Sigmoid colon (tissue), 7 donors: ENCODE data around the gene SLC7A14. TPM values are rescaled to one million over a fixed set of nuclear protein-coding genes. Genes with fewer than 3 reads are reported as not detected.

Experiments used
- DNase-seq: peaks from one replicate; pipeline ENCODE4 v3.0.0-alpha.2; 2019
- H3K27ac ChIP-seq, 4 donors: fragments of 200-600 bp; sonication (generic); one replicate each; pipeline ENCODE4 v1.5.1; 2016 to 2019; ENCODE audit warnings: mild to moderate bottlenecking in 1 of 4
- H3K27me3 ChIP-seq, 3 donors: fragments of 200-600 bp; sonication (generic); one replicate each; pipeline ENCODE4 v1.5.1; 2019; ENCODE audit warnings: mild to moderate bottlenecking in 1 of 3
- H3K36me3 ChIP-seq, 4 donors: fragments of 200-600 bp; sonication (generic); one replicate each; pipeline ENCODE4 v1.5.1; 2016 to 2019
- H3K4me1 ChIP-seq, 4 donors: fragments of 200-600 bp; sonication (generic); one replicate each; pipeline ENCODE4 v1.5.1; 2017 to 2019
- H3K4me3 ChIP-seq, 4 donors: fragments of 200-600 bp; sonication (generic); one replicate each; pipeline ENCODE4 v1.5.1; 2017 to 2019; ENCODE audit warnings: mild to moderate bottlenecking in 2 of 4, moderate library complexity in 1 of 4
- H3K9me3 ChIP-seq, 4 donors: fragments of 200-600 bp in 3 of 4; sonication (generic) in 3 of 4; one replicate each; pipeline versions ENCODE4 v1.5.1 to v1.6.1; 2013 to 2019
- EP300 ChIP-seq, 4 donors: sonication (generic); formaldehyde crosslinking; IDR thresholded peaks; one replicate each; pipeline ENCODE4 v1.6.1; 2017; ENCODE audit warnings: antibody characterized with exemption in 4 of 4
- POLR2A ChIP-seq, 2 donors: fragments of 450-650 bp; IDR thresholded peaks; one replicate each; pipeline ENCODE4 v1.6.1; 2016; ENCODE audit warnings: antibody characterized with exemption in 2 of 2, mild to moderate bottlenecking in 2 of 2, moderate library complexity in 2 of 2
- POLR2AphosphoS5 ChIP-seq, 4 donors: sonication (generic); formaldehyde crosslinking; IDR thresholded peaks; one replicate each; pipeline ENCODE4 v1.6.1; 2017; ENCODE audit warnings: antibody characterized with exemption in 4 of 4
- WGBS, 2 donors: extraction: QIAGEN DNeasy Blood & Tissue Kit; methylation state at CpG; one replicate each; pipeline ENCODE4 v1.1.7; 2013; 5-methylcytosine and 5-hydroxymethylcytosine counted together
- intact Hi-C: fragments of 100-400 bp; cut with DNase I; formaldehyde crosslinking; loops from one replicate; pipeline ENCODE4 v1.15.1; 2023
- polyA plus RNA-seq, 3 donors: library from polyadenylated mRNA; stranded (reverse); fragments of 200-250 nt; gene quantifications; one replicate each; pipeline ENCODE4 v1.2.3, GENCODE V29; 2013
- total RNA-seq, 4 donors: library from RNA; depleted of rRNA; stranded (reverse); fragments of >200 nt; gene quantifications; one replicate each; pipeline ENCODE4 v1.1.0, GENCODE V29; 2016
- TF ChIP-seq, protein P1 (sequence below), 4 experiments: fragments of 450-650 bp in 3 of 4; fragments of 200-600 bp in 1 of 4; IDR thresholded peaks; one replicate each; pipeline ENCODE4 v1.5.1; 2016 to 2019; ENCODE audit warnings: antibody characterized with exemption in 4 of 4, mild to moderate bottlenecking in 3 of 4, moderate library complexity in 2 of 4
- donor health status: healthy with polysubstance abuse.
- donor health status: Bipolar disorder and iron deficiency.
- donor health status: healthy.

The SLC7A14 gene
- total and polyA plus RNA-seq, 7 donors, result 0.79 to 3.9 (median 2.8) TPM; not detected in 2

- Histone ChIP-seq H3K4me1 (no peaks in the 10 kb centered on the region), H3K27ac (no peak overlapping the region), H3K27me3 (no peaks in the 10 kb centered on the region), H3K36me3 (no peaks in the 10 kb centered on the region), H3K4me3 (no peak overlapping the region), H3K9me3 (no peaks in the 10 kb centered on the region)
- no peak for DNase-seq
- intact Hi-C loops, result no loop called here
- TF ChIP-seq, protein P1, sequence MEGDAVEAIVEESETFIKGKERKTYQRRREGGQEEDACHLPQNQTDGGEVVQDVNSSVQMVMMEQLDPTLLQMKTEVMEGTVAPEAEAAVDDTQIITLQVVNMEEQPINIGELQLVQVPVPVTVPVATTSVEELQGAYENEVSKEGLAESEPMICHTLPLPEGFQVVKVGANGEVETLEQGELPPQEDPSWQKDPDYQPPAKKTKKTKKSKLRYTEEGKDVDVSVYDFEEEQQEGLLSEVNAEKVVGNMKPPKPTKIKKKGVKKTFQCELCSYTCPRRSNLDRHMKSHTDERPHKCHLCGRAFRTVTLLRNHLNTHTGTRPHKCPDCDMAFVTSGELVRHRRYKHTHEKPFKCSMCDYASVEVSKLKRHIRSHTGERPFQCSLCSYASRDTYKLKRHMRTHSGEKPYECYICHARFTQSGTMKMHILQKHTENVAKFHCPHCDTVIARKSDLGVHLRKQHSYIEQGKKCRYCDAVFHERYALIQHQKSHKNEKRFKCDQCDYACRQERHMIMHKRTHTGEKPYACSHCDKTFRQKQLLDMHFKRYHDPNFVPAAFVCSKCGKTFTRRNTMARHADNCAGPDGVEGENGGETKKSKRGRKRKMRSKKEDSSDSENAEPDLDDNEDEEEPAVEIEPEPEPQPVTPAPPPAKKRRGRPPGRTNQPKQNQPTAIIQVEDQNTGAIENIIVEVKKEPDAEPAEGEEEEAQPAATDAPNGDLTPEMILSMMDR (IDR thresholded peaks at IDR 0.05), result no peak
- TF ChIP-seq EP300 (IDR thresholded peaks at IDR 0.05) (no peak), POLR2A (IDR thresholded peaks at IDR 0.05) (no peak), POLR2AphosphoS5 (IDR thresholded peaks at IDR 0.05) (no peak)
These were observed 27.4 kb downstream of the SLC7A14 start for GRCh38 chr3:170558427-170558826.

DNA sequence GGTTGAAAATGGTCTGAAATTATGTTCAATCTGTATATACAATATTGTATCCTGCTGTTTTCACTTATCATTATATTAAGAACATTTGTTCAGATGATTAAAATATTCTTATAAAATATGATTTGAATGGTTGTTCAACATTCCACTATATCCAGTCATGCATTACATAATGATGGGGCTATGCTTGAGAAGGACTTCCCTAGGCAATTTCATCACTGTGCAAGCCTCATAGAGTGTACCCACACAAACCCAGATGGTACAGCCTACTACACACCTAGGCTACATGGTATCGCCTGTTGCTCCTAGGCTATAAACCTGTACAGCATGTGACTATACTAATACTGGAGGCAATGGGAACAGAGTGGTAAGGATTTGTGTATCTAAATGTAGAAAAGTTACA is 30.5 kb downstream of the SLC7A14 start:
- intact Hi-C loops, result no loop called here
- Histone ChIP-seq H3K36me3 (no peaks in the 10 kb centered on the region), H3K4me3 (no peak overlapping the region), H3K27me3 (no peaks in the 10 kb centered on the region), H3K9me3 (no peaks in the 10 kb centered on the region), H3K4me1 (no peaks in the 10 kb centered on the region), H3K27ac (no peak overlapping the region)
- WGBS, 2 donors, result 96 to 97% methylated on average over 1 of the region's 1 CpG
- DNase-seq, result no peak
- no peak for TF ChIP-seq POLR2A (IDR thresholded peaks at IDR 0.05)
- TF ChIP-seq POLR2AphosphoS5 (IDR thresholded peaks at IDR 0.05), result no peak
- TF ChIP-seq, protein P1 (IDR thresholded peaks at IDR 0.05), result no peak
- no peak for TF ChIP-seq EP300 (IDR thresholded peaks at IDR 0.05)

- no peaks in the 10 kb centered on the region for H3K27me3 ChIP-seq
- no peak overlapping the region for H3K4me3 ChIP-seq
- H3K4me1 ChIP-seq, result no peaks in the 10 kb centered on the region
- no peak for DNase-seq
- intact Hi-C loops, result no loop called here
- H3K27ac ChIP-seq, result no peak overlapping the region
- no peaks in the 10 kb centered on the region for H3K36me3 ChIP-seq
- no peaks in the 10 kb centered on the region for H3K9me3 ChIP-seq
- TF ChIP-seq, protein P1 (IDR thresholded peaks at IDR 0.05), result no peak
- TF ChIP-seq POLR2A (IDR thresholded peaks at IDR 0.05) (no peak), EP300 (IDR thresholded peaks at IDR 0.05) (no peak), POLR2AphosphoS5 (IDR thresholded peaks at IDR 0.05) (no peak)
- WGBS, 2 donors, result 61 to 72% methylated on average over 4 of the region's 4 CpGs
These were observed 31.8 kb downstream of the SLC7A14 start for GRCh38 chr3:170553788-170554757.

GRCh38 chr3:170551252-170551651 is 34.6 kb downstream of the SLC7A14 start:
- Histone ChIP-seq H3K4me3 (no peak overlapping the region), H3K36me3 (no peaks in the 10 kb centered on the region), H3K27ac (no peak overlapping the region), H3K27me3 (no peaks in the 10 kb centered on the region), H3K9me3 (no peaks in the 10 kb centered on the region), H3K4me1 (no peaks in the 10 kb centered on the region)
- 71% methylated on average over 2 of the region's 2 CpGs for WGBS, 2 donors
- TF ChIP-seq POLR2A (IDR thresholded peaks at IDR 0.05) (no peak), POLR2AphosphoS5 (IDR thresholded peaks at IDR 0.05) (no peak), EP300 (IDR thresholded peaks at IDR 0.05) (no peak)
- TF ChIP-seq, protein P1 (IDR thresholded peaks at IDR 0.05), result no peak
- intact Hi-C loops, result no loop called here
- no peak for DNase-seq
